ENCODE data around the gene JAZF1. TPM values are rescaled to one million over a fixed set of nuclear protein-coding genes. Genes with fewer than 3 reads are reported as not detected.

The JAZF1 gene
- total RNA-seq, 1 donor from 2014 or later: 6.4 TPM

GRCh38 chr7:28161331-28161730 lies 19.3 kb downstream of the JAZF1 start:
- TF ChIP-seq, protein P1, sequence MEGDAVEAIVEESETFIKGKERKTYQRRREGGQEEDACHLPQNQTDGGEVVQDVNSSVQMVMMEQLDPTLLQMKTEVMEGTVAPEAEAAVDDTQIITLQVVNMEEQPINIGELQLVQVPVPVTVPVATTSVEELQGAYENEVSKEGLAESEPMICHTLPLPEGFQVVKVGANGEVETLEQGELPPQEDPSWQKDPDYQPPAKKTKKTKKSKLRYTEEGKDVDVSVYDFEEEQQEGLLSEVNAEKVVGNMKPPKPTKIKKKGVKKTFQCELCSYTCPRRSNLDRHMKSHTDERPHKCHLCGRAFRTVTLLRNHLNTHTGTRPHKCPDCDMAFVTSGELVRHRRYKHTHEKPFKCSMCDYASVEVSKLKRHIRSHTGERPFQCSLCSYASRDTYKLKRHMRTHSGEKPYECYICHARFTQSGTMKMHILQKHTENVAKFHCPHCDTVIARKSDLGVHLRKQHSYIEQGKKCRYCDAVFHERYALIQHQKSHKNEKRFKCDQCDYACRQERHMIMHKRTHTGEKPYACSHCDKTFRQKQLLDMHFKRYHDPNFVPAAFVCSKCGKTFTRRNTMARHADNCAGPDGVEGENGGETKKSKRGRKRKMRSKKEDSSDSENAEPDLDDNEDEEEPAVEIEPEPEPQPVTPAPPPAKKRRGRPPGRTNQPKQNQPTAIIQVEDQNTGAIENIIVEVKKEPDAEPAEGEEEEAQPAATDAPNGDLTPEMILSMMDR (IDR thresholded peaks at IDR 0.05; ENCODE audit: unreplicated experiment): no peak
- no peak for DNase-seq (ENCODE audit: low spot score, unreplicated experiment)
- Mint-ChIP-seq H3K27ac (no peak overlapping the region), H3K4me3 (ENCODE audit: low read depth) (no peak overlapping the region), H3K9me3 (ENCODE audit: low read depth) (no peaks in the 10 kb centered on the region), H3K4me1 (ENCODE audit: low read depth) (peaks cover under 1% of the 10 kb centered on the region), H3K36me3 (ENCODE audit: insufficient read depth) (no peaks in the 10 kb centered on the region), H3K27me3 (no peaks in the 10 kb centered on the region)

GRCh38 chr7:28160551-28160991 lies 20.0 kb downstream of the JAZF1 start:
- Mint-ChIP-seq H3K4me3 (ENCODE audit: low read depth) (no peak overlapping the region), H3K36me3 (ENCODE audit: insufficient read depth) (no peaks in the 10 kb centered on the region), H3K27ac (no peak overlapping the region), H3K4me1 (ENCODE audit: low read depth) (peaks cover 5% of the 10 kb centered on the region), H3K27me3 (no peaks in the 10 kb centered on the region), H3K9me3 (ENCODE audit: low read depth) (no peaks in the 10 kb centered on the region)
- no peak for DNase-seq (ENCODE audit: low spot score, unreplicated experiment)
- TF ChIP-seq, protein P1 (IDR thresholded peaks at IDR 0.05; ENCODE audit: unreplicated experiment): no peak

DNA sequence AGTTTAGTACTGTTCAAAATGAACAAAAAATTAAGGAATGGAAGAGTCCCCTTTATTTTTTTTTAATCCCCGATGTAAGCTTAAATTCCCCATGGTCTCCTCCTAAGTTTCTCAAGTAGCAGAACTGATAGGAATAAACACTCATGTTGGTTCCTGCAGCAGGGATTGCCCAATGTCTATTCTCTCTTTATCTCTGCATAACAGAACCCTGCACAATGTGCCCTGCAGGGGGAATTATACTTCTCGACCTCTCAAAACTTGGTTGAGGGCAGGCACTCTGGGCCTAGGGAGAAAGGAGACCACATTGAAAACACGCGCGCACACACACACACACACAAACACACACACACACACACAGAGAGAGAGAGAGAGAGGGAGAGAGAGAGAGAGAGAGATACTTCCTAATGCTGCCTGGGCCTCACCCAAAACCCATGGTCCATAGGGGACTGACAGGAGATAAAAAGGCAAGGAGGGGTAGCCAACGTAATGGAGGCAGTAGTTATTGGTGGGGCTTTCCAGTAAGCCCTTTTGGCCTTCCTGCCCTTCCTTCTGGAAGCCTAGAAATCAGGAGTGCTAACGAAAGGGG lies 22.7 kb downstream of the JAZF1 start:
- no peaks in the 10 kb centered on the region for H3K9me3 Mint-ChIP-seq (ENCODE audit: low read depth)
- H3K36me3 Mint-ChIP-seq (ENCODE audit: insufficient read depth): no peaks in the 10 kb centered on the region
- no peak overlapping the region for H3K27ac Mint-ChIP-seq
- peaks cover 11% of the 10 kb centered on the region for H3K4me1 Mint-ChIP-seq (ENCODE audit: low read depth)
- H3K27me3 Mint-ChIP-seq: no peaks in the 10 kb centered on the region
- no peak overlapping the region for H3K4me3 Mint-ChIP-seq (ENCODE audit: low read depth)
- TF ChIP-seq, protein P1 (IDR thresholded peaks at IDR 0.05; ENCODE audit: unreplicated experiment): no peak
- DNase-seq (ENCODE audit: low spot score, unreplicated experiment): no peak

GRCh38 chr7:28157076-28157745 lies 23.4 kb downstream of the JAZF1 start:
- Mint-ChIP-seq H3K36me3 (ENCODE audit: insufficient read depth) (no peaks in the 10 kb centered on the region), H3K27me3 (no peaks in the 10 kb centered on the region), H3K4me1 (ENCODE audit: low read depth) (peaks cover 14% of the 10 kb centered on the region), H3K4me3 (ENCODE audit: low read depth) (no peak overlapping the region), H3K27ac (no peak overlapping the region), H3K9me3 (ENCODE audit: low read depth) (no peaks in the 10 kb centered on the region)
- TF ChIP-seq, protein P1 (IDR thresholded peaks at IDR 0.05; ENCODE audit: unreplicated experiment): no peak
- no peak for DNase-seq (ENCODE audit: low spot score, unreplicated experiment)

DNA sequence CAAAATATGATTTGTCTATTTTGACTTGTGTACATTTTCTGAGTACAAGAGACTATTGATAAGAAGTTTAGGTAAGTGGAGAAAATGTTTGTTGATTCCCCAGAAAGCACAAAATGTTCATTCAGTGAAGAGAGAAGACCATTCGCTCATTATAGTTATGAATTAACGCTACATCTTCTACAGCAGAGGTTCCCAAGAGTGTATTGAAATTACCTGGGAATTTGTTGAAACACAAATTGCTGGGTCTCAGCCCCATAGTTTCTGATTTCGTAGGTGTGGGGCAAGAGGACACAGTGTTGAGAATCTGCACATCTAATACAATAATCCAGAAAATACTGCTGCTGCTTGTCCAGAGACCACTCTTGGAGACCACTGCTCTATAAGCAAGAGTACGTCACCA lies 24.2 kb downstream of the JAZF1 start:
- Mint-ChIP-seq H3K36me3 (ENCODE audit: insufficient read depth) (no peaks in the 10 kb centered on the region), H3K4me3 (ENCODE audit: low read depth) (no peak overlapping the region), H3K27me3 (no peaks in the 10 kb centered on the region), H3K27ac (no peak overlapping the region), H3K9me3 (ENCODE audit: low read depth) (no peaks in the 10 kb centered on the region), H3K4me1 (ENCODE audit: low read depth) (peaks cover 14% of the 10 kb centered on the region)
- TF ChIP-seq, protein P1 (IDR thresholded peaks at IDR 0.05; ENCODE audit: unreplicated experiment): no peak
- DNase-seq (ENCODE audit: low spot score, unreplicated experiment): no peak

Measured in progenitor cell of endocrine pancreas (in vitro differentiated cells).